HG02678 (cell line): Measurements from ENCODE around the gene STAT5B.
"Not testable (repeated sequence)": the region's sequence is repeated elsewhere in the genome, so short reads cannot be mapped to it uniquely, and the experiment has no call there.

Experiments
- ATAC-seq: cut with Tn5 transposase; IDR thresholded peaks from one replicate; pipeline ENCODE4 v1.9.1; 2021; ENCODE audit warnings: mild to moderate bottlenecking, moderate library complexity; ENCODE audit not compliant: unreplicated experiment

Gene STAT5B

GRCh38 chr17:42200706-42201457 is 75.3 kb downstream of the STAT5B start:
- ATAC-seq = no peak

DNA sequence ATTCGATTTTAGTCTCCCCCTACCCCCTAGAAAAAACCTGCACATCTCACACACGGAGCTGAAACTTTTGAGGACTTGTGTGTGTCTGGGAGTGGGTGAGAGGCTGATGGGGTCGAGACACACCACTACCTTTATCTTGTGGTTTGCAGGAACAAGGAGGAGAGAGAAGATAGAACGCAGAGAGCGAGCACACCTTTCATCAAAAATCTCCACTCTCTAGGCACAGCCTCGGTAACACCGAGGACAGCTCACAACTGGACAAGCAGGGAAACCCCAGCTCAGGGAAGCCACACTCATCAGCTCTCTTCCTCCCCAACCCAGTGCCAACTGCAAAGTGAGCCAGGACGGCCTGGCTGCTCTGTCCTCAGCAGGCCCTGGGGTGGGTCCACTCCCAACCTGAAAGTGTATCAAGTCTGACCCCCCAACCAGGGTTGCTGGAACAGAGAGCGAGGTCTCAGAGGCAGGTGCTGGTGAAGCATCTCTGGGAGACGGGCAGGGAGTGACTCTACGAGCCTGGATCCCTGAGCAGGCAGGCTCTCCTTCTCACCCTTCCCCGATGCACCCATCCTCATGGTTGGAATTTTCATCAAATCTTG is 76.7 kb downstream of the STAT5B start:
- no peak for ATAC-seq

DNA sequence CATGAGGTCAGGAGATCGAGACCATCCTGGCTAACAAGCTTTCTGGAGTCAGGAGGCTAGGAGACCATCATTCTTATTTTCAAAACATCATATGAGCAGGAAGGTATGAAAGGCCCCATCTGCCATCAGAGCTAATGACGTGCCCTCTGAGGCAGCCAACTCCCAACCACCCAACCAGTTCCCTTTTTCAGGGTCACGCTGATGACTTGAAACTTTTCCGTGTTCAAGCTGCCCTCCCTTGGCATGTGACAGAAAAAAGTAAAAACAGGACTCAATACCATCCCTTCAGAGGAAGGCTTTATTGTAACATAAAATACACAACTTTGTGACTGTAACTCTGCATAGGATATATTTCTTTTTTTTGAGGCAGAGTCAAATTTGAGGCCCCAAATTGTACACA is 77.3 kb downstream of the STAT5B start:
- ATAC-seq = no peak

DNA sequence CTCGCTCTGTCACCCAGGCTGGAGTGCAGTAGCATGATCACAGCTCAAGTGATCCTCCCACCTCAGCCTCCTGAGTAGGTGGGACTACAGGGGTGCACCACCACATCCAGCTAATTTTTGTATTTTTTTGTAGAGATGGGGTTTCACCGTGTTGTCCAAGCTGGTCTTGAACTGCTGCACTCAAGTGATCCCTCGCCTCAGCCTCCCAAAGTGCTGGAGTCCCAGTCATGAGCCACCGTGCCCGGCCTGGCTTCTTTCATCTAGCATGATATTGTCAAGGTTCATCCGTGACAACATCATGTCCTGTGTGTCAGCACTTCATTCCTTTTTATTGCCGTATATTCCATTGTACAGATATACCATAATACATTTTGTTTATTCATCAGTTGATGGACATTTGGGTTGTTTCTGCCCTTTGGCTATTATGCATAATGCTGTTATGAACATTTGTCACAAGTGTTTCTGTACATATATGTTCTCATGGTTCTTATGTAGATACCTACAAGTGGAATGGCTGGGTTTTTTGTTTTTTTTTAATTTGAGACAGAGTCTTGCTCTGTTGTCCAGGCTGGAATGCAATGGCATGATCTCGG is 78.5 kb downstream of the STAT5B start:
- ATAC-seq = no peak

DNA sequence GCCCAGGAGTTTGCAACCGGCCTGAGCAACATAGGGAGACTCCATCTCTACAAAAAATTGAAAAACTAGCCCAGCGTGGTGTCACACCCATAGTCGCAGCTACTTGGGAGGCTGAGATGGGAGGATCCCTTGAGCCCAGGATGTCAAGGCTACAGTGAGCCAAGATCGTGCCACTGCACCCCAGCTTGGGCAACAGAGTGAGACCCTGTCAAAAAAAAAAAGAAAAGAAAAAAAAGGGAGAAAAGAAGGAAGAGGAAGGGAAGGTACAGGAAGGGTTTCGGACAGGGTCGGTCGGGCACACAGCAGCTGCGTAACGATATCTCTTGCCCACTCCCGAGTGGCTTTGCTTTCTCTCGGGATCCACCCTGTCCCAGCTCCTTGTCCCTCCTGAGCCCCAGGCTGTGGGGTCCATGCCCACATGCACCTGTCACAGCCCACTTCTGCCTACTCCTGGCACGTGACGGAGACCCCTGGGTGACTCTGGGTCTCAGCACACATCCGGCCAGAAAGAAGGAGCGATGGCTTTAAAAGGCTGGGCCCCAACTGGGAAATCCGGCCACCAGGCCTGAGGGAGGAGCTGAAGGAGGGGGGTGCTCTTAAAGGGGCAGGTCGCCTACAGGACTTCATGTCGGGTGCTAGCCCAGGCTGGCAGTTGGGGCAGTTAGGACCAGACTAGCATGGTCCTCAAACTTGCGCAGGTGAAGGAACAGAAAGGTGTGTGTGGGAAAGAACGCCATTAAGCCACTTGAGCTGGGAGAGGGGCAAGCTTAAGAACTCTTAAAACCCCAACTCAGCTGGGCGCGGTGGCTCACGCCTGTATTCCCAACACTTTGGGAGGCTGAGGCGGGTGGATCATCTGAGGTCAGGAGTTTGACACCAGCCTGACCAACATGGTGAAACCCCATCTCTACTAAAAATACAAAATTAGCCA is 82.0 kb downstream of the STAT5B start, which contains the start of gene GHDC:
Gene GHDC, minus strand, starts transcription at position 526 of the 931 bp plus-strand sequence. CDS start 913 bp downstream, outside the sequence.
- peak; percentile 95 for ATAC-seq

- ATAC-seq = no peak
Measured at GRCh38 chr17:42193216-42193968, 82.8 kb downstream of the STAT5B start.

DNA sequence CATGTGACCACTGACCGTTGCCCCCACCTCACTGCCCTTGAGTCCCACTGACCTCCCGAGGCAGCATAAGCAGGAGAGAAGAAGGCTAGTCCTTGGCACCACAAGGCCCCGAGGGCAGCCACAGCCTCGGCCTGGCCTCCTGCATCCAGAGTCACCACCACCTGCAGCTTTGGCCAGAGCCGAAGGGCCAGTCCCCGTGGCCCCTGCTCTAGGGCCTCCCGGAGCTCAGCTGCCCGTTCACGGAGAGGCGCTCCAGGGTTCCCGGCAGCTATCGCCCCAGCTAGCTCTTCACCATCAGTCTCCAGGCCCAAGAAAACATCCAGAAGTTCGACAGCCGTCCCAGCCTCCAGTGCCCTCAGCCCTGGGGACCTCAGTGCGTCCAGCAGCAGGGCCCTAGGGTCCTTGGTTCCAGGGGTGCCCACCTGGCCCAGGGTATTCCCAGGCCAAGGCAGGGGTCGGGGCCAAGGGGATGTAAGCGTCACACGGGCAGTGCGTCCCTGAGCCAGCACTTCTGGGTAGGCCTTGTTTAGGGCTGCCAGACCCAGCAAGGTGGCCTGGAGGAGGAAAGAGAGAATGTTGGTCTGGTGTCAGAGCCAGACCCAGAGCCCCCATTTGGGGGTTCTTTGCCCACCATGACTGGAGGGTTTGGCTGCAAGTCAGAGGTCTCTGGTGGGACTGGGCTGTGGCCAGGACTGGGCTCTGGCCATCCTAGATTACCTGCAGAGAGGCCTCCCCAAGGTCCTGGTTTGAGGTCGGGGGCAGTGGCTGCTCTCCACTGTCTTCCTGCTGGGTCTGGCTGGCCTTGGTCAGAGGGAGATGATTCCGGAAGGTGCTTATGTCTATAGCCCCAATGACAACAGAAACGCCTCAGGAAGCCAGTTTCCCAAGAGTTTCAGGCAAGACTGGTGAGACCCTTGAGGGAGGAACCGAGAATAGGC is 83.7 kb downstream of the STAT5B start:
- ATAC-seq = no peak

- ATAC-seq = no peak
Measured at GRCh38 chr17:42191275-42191608, 84.9 kb downstream of the STAT5B start.

GRCh38 chr17:42190491-42191274 is 85.5 kb downstream of the STAT5B start:
- ATAC-seq = no peak

DNA sequence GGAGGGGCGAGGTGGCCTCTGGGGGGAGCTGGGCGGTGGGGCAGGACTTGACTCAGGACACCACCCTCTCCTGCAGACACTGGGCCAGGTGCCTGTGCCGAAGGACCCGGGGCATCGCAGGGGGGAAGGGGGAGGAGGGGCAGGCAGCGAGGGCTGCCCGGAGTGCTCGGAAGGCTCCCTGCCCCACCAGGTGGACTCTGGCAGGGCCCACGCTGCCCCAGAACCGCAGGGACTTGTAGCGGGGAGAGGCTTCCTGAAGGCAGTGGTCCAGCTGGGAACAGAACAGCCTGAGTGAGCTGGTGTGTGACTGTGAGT is 86.6 kb downstream of the STAT5B start:
- ATAC-seq = no peak

DNA sequence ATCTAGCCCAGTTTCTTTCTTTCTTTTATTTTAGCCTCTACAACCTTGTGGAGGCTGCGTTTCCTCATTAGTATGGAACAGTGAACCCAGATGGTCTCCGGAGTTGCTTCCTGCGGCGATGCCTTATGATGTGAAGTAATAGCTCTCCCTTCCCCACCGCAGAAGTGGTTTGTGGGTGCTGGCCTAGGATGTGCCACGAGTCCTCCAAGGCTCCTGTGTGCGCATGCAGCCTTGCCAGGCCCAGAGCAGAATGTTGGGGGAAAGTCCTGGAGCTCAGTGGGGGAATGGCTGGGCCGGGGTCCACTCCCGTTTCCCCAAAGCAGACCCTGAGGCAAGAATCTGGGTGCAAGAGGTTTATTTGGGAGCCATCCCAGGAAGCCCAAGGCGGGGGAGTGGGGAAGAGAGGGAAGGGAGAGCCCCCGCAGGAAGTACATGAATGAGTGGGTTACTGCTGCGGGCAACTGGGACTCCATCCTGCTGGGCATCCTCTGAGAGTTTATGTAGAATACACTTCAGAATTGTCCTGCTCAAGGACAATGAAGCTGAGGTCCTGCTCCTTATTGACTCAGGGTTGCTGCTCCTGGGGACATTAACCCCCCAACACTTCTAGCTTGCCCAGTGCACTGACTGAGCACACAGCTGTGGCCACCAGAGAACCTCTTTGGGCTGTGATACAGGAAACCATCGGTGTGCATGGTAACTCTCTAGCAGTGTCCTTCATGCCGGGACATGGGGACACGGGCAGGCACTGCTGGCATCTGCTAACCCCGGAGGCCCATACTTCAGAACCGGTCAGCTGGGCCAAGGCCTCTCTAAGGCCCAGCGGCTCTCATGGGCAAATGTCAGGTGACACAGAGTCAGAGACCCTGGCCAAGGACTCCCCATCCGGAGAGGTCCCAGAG is 87.2 kb downstream of the STAT5B start:
- ATAC-seq = no peak

DNA sequence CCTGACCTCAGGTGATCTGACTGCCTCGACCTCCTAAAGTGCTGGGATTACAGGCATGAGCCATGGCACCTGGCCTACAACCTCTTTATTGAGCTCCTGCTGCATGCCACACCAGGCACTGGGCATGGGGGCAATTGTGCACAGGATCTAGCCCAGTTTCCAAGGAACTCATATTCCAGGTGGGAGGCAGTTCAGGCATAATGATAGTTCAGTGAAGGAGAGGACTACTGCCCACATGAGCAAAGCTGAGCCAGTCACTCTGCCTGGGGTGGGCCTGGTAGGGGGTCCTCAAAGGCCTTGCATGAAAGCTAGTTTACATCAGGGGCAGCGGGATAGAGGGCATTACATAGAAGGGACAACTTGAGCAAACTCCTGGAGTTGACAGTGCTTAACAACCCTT is 88.4 kb downstream of the STAT5B start:
- ATAC-seq = no peak

DNA sequence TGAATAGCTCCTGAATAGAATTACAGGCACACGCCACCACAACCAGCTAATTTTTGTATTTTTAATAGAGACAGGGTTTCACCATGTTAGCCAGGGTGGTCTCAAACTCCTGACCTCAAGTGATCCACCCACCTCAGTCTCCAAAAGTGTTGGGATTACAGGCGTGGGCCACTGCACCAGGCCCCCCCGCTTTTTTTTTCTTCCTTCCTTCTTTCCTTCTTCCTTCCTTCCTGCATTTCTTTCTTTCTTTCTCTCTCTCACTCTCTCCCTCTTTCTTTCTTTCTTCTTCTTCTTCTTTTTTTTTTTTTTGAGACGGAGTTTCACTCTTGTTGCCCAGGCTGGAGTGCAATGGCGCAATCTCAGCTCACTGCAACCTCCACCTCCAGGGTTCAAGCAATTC is 90.0 kb downstream of the STAT5B start:
- not testable (repeated sequence) for ATAC-seq

DNA sequence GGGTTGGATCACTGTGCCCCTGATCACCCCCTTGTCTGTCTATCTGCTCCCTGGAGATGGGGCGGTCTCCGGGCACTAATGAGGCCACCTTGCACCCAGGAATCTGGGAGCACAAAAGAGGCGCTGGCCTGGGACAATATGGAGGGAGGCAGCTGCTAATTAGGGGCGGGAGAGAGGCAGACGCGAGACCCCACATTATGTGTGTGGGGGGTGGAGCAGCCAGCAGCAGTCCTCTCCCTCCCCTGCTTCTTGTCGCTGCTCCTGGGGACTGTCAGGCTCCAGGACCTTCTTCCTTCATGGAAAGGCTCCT is 90.6 kb downstream of the STAT5B start:
- no peak for ATAC-seq

DNA sequence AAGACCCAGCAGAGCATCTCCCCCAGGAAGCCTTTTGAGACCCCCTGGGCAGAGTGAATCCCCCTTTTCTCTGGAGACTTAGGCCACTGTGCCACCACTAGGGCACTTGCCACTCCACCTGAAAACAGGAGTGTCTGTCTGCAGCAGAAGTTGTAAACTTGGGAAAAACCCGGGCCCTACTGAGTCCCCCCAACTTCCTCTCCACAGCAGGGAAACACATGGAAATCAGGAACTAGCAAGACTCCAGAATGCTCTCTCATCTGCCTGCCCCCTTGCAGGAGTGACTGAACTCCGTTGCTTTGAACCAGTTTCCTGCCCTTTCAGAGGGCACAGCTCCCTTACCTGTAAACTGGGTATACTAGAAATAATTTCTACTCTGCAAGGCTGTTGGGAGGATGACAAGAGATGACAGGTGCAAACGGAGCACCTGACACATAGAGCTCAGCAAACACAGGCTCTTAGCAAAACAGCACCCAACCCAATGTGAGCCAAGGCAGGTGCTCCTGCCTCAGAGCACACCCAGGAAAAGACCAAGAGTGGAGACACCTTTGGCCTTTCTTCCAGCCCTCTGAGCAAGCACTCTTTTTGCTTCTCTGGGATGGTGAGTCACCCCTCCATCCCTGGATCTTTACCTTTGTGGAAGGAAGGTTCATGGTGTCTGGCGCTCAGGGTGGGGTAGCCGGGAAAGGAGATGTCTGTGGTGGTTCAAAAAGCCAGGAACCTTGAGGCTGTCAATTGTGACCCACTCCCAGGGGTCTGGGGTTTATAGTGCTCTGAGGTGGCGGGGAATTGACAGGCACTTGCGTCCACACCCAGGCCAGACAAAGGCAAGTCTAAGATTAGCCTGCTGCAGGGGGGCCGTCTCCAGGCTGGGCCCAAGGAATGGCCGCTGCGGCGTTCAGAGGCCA is 91.2 kb downstream of the STAT5B start, which contains the start of gene HCRT:
Gene HCRT, minus strand, starts transcription at position 740 of the 908 bp plus-strand sequence. Its CDS starts 87 bp downstream, at position 653.
- ATAC-seq = no peak

DNA sequence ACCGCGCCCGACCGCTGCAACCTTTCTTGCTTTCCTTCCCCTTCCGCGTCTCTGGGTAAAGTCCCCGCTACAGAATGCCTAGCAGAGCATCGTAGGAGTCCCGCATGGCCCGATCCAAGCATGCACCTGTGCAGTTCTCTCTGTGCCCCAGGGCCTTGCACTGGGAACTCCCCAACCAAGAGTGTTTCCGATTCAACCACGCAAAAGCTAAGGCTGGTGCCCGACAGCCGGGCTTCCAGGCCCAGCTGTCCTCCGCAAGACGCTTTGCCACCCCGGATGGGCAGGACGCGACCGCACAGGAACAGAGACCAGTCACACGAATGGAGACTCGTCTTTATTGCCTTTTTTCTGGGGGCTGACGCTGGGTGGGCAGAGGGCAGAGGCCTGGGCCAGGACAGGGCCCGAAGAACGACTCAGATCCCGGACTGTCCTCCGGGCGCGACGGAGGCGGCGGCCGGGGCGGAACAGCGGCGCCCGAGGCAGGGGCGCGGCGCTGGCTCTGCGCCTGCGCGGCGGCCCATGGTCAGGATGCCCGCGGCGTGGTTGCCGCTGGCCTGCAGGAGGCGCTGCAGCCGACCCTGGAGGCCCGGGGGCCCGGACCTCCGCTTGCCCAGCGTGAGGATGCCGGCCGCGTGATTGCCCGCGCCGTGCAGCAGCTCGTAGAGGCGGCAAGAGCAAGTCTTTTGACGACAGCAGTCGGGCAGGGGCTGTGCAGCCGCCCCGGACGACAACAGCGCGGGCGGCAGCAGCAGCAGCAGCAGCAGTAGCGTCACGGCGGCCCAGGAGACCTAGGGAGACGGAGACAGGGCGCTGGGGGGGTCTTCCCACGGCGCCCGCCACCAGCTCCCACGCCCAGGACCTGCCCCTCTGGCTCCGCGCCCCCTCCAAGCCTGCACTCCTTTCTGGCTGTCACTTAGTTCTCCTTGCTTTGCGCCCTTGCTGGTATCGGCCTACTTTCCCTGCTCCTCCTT is 92.2 kb downstream of the STAT5B start:
- ATAC-seq = peak; percentile 70
